Memory B cell (primary cell): ENCODE data around the gene IGF2BP1.
"Not testable (repeated sequence)": the region's sequence is repeated elsewhere in the genome, so short reads cannot be mapped to it uniquely, and the experiment has no call there.

Source experiments
- ATAC-seq: fragments of 150-1000 bp; cut with Tn5 transposase; 2 replicates; pipeline ENCODE4 v1.10.0; 2021; ENCODE audit warnings: low read depth, mild to moderate bottlenecking, moderate library complexity
- DNase-seq, 2 donors: peaks; one replicate each; pipeline ENCODE4 v3.0.0; 2022; ENCODE audit warnings: low spot score in 2 of 2
- H3K27ac Mint-ChIP-seq: one replicate; pipeline ENCODE4 v1.8.0; 2022; ENCODE audit warnings: mild to moderate bottlenecking, moderate library complexity, mixed read lengths
- H3K27me3 Mint-ChIP-seq: one replicate; pipeline ENCODE4 v1.8.0; 2022; ENCODE audit warnings: mixed read lengths
- H3K36me3 Mint-ChIP-seq: one replicate; pipeline ENCODE4 v1.8.0; 2022; ENCODE audit warnings: mild to moderate bottlenecking, mixed read lengths
- H3K4me1 Mint-ChIP-seq: one replicate; pipeline ENCODE4 v1.8.0; 2022; ENCODE audit warnings: mixed read lengths
- H3K4me3 Mint-ChIP-seq: one replicate; pipeline ENCODE4 v1.8.0; 2022; ENCODE audit warnings: mild to moderate bottlenecking, moderate library complexity, mixed read lengths
- H3K9me3 Mint-ChIP-seq: one replicate; pipeline ENCODE4 v1.8.0; 2022; ENCODE audit warnings: mixed read lengths

The IGF2BP1 gene

GRCh38 chr17:49074851-49075540, 77.8 kb downstream of the IGF2BP1 start:
- Mint-ChIP-seq H3K27ac (no peak overlapping the region), H3K4me1 (no peaks in the 10 kb centered on the region), H3K36me3 (no peaks in the 10 kb centered on the region), H3K9me3 (no peaks in the 10 kb centered on the region), H3K27me3 (peaks cover 13% of the 10 kb centered on the region), H3K4me3 (no peak overlapping the region)
- ATAC-seq = no peak
- DNase-seq = no peak

DNA sequence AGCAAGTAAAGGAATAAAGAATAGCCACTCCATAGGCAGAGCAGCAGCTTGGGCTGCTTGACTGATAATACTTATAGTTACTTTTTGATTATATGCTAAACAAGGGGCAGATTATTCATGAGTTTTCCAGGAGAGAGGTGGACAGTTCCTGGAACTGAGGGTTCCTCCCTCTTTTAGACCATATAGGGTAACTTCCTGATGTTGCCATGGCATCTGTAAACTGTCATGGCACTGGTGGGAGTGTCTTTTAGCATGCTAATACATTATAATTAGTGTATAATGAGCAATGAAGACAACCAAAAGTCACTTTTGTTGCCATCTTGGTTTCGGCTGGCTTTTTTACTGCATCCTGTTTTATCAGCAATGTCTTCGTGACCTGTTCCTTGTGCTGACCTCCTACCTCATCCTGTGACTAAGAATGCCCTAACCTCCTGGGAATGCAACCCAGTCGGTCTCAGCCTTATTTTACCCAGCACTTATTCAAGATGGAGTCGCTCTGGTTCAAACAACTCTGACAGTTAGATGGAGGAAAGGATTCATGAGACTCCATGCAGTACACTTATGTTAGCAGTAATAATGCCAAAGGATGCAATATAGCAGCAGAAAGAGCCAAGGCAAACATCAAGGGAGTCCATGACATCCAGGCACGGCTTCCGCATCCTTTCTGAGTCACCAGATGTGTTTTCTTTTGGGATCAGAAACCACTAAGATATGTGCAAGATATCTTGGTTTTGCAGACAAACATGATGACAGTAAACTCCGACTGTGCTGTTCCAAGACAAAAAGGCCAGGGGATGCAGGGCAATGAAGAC, 79.6 kb downstream of the IGF2BP1 start:
- DNase-seq = no peak
- no peak overlapping the region for H3K4me3 Mint-ChIP-seq
- no peaks in the 10 kb centered on the region for H3K36me3 Mint-ChIP-seq
- no peak overlapping the region for H3K27ac Mint-ChIP-seq
- no peaks in the 10 kb centered on the region for H3K4me1 Mint-ChIP-seq
- ATAC-seq = no peak
- peaks cover 13% of the 10 kb centered on the region for H3K27me3 Mint-ChIP-seq
- H3K9me3 Mint-ChIP-seq = no peaks in the 10 kb centered on the region

DNA sequence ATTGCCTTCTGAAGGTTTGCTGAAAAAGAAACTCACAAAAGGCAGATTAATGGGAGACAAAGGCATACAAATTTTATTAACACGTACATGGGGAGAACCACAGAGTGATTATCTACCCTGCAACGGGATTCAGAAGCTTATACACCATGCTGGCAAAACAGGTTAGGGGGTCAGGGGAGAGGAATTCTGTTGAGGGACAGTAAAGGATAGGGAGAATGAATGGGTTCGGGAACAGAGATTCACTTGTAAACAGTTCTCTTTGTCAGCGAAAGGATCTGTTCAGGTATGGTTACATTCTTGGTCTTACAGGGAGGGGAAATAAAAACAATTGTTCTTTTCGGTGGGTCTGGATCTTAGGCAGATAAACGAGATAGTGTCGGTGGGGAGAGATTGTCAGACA, 81.1 kb downstream of the IGF2BP1 start:
- Mint-ChIP-seq H3K36me3 (no peaks in the 10 kb centered on the region), H3K4me3 (no peak overlapping the region), H3K4me1 (no peaks in the 10 kb centered on the region), H3K27me3 (peaks cover 13% of the 10 kb centered on the region), H3K9me3 (no peaks in the 10 kb centered on the region), H3K27ac (no peak overlapping the region)
- ATAC-seq (no peak), DNase-seq (no peak)

DNA sequence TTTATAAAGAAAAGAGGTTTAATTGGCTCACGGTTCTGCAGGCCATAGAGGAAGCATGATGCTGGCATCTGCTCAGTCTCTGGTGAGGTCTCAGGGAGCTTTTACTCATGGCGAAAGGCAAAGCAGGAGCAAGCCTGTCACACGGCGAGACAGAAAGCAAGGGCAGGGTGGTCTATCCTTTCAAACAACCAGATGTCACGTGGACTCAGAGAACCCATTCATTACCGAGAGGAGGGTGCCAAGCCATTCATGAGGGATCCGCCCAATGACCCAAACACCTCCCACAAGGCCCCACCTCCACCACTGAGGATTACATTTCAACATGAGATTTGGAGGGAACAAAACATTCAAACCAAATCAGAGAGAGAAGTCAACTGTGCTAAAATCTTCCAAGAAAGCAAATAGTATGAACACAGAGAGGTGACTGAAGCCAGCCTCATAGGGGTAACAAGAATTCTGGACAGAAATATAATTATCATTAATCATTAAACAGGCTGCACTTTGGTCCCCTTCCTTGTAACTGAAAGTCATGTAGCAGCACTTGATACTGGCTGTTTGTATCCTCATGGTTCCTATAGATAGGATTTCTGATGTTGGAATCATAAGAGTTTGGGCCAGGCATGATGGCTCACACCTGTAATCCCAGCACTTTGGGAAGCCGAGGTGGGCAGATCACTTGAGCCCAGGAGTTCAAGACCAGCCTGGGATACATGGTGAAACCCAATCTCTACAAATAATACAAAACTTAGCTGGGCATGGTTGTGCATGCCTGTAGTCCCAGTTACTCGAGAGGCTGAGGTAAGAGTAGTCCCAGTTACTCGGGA, 82.9 kb downstream of the IGF2BP1 start:
- Mint-ChIP-seq H3K36me3 (no peaks in the 10 kb centered on the region), H3K9me3 (no peaks in the 10 kb centered on the region), H3K4me1 (no peaks in the 10 kb centered on the region), H3K4me3 (no peak overlapping the region), H3K27me3 (peaks cover 13% of the 10 kb centered on the region), H3K27ac (no peak overlapping the region)
- DNase-seq = no peak
- ATAC-seq = no peak

GRCh38 chr17:49082231-49082630, 85.0 kb downstream of the IGF2BP1 start:
- H3K36me3 Mint-ChIP-seq = no peaks in the 10 kb centered on the region
- no peak overlapping the region for H3K27ac Mint-ChIP-seq
- ATAC-seq (no peak), DNase-seq (no peak)
- H3K4me1 Mint-ChIP-seq = no peaks in the 10 kb centered on the region
- peaks cover 24% of the 10 kb centered on the region for H3K27me3 Mint-ChIP-seq
- H3K4me3 Mint-ChIP-seq = no peak overlapping the region
- H3K9me3 Mint-ChIP-seq = no peaks in the 10 kb centered on the region

DNA sequence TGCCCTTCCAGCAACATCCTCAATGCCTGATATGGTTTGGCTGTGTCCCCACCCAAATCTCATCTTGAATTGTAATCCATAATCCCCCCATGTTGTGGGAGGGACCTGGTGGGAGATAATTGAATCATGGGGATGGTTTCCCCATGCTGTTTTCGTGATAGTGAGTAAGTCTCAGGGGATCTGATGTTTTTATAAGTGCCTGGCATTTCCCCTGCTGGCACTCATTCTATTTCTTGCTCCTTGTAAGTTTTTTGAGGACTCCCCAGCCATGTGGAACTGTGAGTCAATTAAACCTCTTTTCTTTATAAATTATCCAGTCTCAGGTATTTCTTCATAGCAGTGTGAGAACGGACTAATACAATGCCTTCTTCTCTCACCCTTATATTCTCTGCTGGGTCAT, 87.9 kb downstream of the IGF2BP1 start:
- not testable (repeated sequence) for H3K4me3 Mint-ChIP-seq, H3K27ac Mint-ChIP-seq, ATAC-seq, H3K4me1 Mint-ChIP-seq, DNase-seq, H3K9me3 Mint-ChIP-seq, H3K36me3 Mint-ChIP-seq
- H3K27me3 Mint-ChIP-seq = peaks cover 18% of the 10 kb centered on the region

GRCh38 chr17:49085565-49086315, 88.6 kb downstream of the IGF2BP1 start:
- Mint-ChIP-seq H3K4me3 (no peak overlapping the region), H3K27ac (no peak overlapping the region), H3K4me1 (no peaks in the 10 kb centered on the region), H3K36me3 (no peaks in the 10 kb centered on the region), H3K27me3 (peaks cover 18% of the 10 kb centered on the region), H3K9me3 (no peaks in the 10 kb centered on the region)
- ATAC-seq = no peak
- no peak for DNase-seq

- Mint-ChIP-seq H3K4me3 (no peak overlapping the region), H3K27me3 (peaks cover 18% of the 10 kb centered on the region), H3K9me3 (no peaks in the 10 kb centered on the region), H3K4me1 (no peaks in the 10 kb centered on the region), H3K36me3 (no peaks in the 10 kb centered on the region), H3K27ac (no peak overlapping the region)
- ATAC-seq (no peak), DNase-seq (no peak)
These were observed 89.1 kb downstream of the IGF2BP1 start for GRCh38 chr17:49086316-49086605.

- DNase-seq = no peak
- Mint-ChIP-seq H3K4me3 (no peak overlapping the region), H3K9me3 (no peaks in the 10 kb centered on the region), H3K4me1 (no peaks in the 10 kb centered on the region), H3K36me3 (no peaks in the 10 kb centered on the region), H3K27ac (no peak overlapping the region), H3K27me3 (peaks cover 18% of the 10 kb centered on the region)
- no peak for ATAC-seq
These were observed 89.5 kb downstream of the IGF2BP1 start for GRCh38 chr17:49086649-49087048.

- H3K27ac Mint-ChIP-seq = no peak overlapping the region
- H3K9me3 Mint-ChIP-seq = no peaks in the 10 kb centered on the region
- H3K4me1 Mint-ChIP-seq = no peaks in the 10 kb centered on the region
- peaks cover 18% of the 10 kb centered on the region for H3K27me3 Mint-ChIP-seq
- H3K4me3 Mint-ChIP-seq = no peak overlapping the region
- no peak for ATAC-seq
- DNase-seq = no peak
- H3K36me3 Mint-ChIP-seq = no peaks in the 10 kb centered on the region
These were observed 91.9 kb downstream of the IGF2BP1 start for GRCh38 chr17:49089094-49089493.

DNA sequence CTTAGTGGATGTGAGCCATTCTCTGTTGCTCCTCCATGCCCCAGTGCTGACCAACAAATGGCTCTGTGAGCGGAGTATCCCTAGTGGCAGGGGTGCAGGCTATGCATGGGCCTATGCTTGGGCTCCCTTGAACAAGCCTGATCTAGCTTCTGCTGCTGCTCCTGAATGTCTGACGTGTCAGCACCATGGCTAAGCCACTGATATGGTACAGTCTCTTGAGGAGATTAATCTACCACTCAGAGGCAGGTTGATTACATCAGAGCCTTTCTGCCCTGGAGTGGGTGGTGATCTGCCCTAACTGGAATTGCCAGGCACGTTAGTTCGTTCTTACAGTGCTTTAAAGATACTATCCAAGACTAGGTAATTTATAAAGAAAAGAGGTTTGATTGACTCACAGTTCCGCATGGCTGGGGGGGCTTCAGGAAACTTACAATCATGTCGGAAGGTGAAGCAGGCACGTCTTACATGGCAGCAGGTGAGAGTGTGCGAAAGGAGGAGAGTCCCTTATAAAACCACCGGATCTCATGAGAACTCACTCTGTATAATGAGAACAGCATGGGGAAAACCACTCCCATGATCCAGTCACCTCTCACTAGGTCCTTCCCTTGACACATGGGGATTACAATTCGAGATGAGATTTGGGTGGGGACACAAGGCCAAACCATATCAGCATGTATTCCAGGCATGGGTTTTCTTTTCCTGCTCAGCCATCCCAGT, 93.9 kb downstream of the IGF2BP1 start:
- H3K36me3 Mint-ChIP-seq = no peaks in the 10 kb centered on the region

GRCh38 chr17:49093131-49093530, 95.9 kb downstream of the IGF2BP1 start:
- H3K4me1 Mint-ChIP-seq = no peaks in the 10 kb centered on the region
- H3K27ac Mint-ChIP-seq = no peak overlapping the region
- ATAC-seq (no peak), DNase-seq (no peak)
- H3K36me3 Mint-ChIP-seq = no peaks in the 10 kb centered on the region
- no peaks in the 10 kb centered on the region for H3K9me3 Mint-ChIP-seq
- H3K4me3 Mint-ChIP-seq = no peak overlapping the region
- peaks cover 5% of the 10 kb centered on the region for H3K27me3 Mint-ChIP-seq

More for the DNA sequence above, 93.9 kb downstream of the IGF2BP1 start:
- Mint-ChIP-seq H3K9me3 (no peaks in the 10 kb centered on the region), H3K4me3 (no peak overlapping the region), H3K4me1 (no peaks in the 10 kb centered on the region), H3K27me3 (peaks cover 14% of the 10 kb centered on the region), H3K27ac (no peak overlapping the region)
- ATAC-seq (no peak), DNase-seq (no peak)

DNA sequence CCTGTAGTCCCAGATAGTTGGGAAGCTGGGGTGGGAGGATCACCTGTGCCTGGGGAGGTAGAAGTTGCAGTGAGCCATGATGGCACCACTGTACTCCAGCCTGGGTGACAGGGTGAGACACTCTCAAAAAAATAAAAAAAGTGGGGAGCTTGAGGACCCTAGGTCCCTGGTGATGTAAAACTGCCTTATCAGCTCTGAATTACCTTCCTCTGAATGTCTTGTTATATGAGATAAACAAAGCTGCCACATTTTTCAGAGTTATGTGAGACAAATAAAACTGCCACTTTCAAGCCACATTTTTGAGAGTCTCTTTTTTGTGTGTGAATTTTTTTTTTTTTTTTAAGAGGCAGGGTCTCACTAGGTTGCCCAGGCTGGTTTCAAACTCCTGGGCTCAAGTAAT, 103.4 kb downstream of the IGF2BP1 start:
- Mint-ChIP-seq H3K4me1 (no peaks in the 10 kb centered on the region), H3K9me3 (no peaks in the 10 kb centered on the region), H3K4me3 (no peak overlapping the region), H3K27ac (no peak overlapping the region), H3K27me3 (peaks cover 6% of the 10 kb centered on the region), H3K36me3 (no peaks in the 10 kb centered on the region)
- ATAC-seq (no peak), DNase-seq (no peak)
